ENCODE results near the gene KCNJ6. TPM values are rescaled to one million over a fixed set of nuclear protein-coding genes. Genes with fewer than 3 reads are reported as not detected.

Gene KCNJ6
- total and polyA plus RNA-seq, 8 donors = under 0.01 to 1.3 (median 0.29) TPM; not detected in 3

DNA sequence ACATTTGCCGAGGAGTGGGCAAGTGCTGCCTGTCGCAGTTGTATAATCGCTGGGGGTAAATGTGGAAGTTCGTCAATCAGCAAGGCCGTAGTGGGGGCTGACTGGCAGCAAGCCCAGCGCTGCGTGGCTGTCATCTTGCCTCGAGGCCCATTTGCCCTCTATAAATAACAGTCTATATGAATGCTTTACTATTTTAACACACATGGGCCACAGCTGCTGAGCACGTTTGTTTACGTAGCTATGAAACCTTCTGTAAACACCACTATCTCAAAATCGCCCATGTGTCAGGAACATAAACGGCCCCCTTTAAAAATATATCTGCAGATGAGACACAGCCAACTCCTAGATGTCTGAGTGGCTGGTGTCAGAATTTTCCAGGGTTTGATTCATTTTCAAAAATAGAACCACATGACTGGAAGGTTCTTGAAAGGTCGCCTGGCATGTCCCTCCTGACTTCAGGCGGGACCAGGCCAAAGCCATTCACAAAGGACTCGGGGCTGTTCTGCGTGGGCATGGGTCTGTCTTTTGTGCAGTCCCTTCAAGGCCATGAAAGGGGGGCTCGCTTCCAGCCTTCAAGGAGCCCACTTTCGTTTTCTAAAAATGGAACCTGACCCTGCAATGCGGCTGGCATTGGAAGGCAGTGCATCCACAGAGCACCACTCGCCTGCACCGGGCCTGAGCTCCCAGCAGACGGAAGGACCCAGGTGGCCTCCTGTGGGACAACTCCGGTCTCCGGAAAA lies 205.5 kb downstream of the KCNJ6 start:
- Histone ChIP-seq H3K4me3 (no peak overlapping the region), H3K9me3 (no peaks in the 10 kb centered on the region), H3K4me1 (peaks cover 0 to 11% (median 3%) of the 10 kb centered on the region in 4 donors), H3K27ac (no peak overlapping the region), H3K36me3 (no peaks in the 10 kb centered on the region), H3K27me3 (peaks cover 0 to 8% (median 0%) of the 10 kb centered on the region in 3 donors)
- intact Hi-C loops (cut with DNase I; ENCODE audit: low total_unique reads) = no loop called here
- TF ChIP-seq POLR2AphosphoS5 (IDR thresholded peaks at IDR 0.05) (no peak), EP300 (IDR thresholded peaks at IDR 0.05) (no peak), POLR2A (IDR thresholded peaks at IDR 0.05) (no peak)
- TF ChIP-seq, protein P1, sequence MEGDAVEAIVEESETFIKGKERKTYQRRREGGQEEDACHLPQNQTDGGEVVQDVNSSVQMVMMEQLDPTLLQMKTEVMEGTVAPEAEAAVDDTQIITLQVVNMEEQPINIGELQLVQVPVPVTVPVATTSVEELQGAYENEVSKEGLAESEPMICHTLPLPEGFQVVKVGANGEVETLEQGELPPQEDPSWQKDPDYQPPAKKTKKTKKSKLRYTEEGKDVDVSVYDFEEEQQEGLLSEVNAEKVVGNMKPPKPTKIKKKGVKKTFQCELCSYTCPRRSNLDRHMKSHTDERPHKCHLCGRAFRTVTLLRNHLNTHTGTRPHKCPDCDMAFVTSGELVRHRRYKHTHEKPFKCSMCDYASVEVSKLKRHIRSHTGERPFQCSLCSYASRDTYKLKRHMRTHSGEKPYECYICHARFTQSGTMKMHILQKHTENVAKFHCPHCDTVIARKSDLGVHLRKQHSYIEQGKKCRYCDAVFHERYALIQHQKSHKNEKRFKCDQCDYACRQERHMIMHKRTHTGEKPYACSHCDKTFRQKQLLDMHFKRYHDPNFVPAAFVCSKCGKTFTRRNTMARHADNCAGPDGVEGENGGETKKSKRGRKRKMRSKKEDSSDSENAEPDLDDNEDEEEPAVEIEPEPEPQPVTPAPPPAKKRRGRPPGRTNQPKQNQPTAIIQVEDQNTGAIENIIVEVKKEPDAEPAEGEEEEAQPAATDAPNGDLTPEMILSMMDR (IDR thresholded peaks at IDR 0.05) = no peak
- DNase-seq = peak in 1 of 2 donors; percentile 74
- 36 to 52% (median 48%) methylated on average over 18 to 24 of the region's 24 CpGs for WGBS, 5 donors

DNA sequence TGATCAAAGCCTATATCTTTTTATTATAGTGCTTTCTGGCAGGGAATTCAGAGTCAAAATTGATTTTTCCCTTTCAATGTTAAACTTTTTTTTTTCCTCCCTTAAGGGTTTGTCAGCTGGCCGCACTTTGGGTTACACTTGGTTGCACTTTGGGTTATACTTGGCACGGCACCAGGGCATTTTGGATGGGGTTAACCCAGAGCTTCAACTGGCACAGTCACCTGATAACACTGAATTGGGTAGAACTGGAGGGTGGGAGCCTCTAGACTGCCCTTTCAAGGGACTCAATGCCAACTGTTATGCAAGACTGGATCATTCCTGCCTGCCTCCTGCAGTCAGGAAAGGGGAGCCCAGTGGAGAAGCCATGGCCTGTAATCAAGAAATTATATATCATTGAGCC lies 211.5 kb downstream of the KCNJ6 start:
- H3K27me3 ChIP-seq = peaks cover 0 to 8% (median 0%) of the 10 kb centered on the region in 3 donors
- intact Hi-C loops (cut with DNase I; ENCODE audit: low total_unique reads) = no loop called here
- H3K36me3 ChIP-seq = no peaks in the 10 kb centered on the region
- TF ChIP-seq EP300 (IDR thresholded peaks at IDR 0.05) (no peak), POLR2A (IDR thresholded peaks at IDR 0.05) (no peak), POLR2AphosphoS5 (IDR thresholded peaks at IDR 0.05) (no peak)
- TF ChIP-seq, protein P1 (IDR thresholded peaks at IDR 0.05) = no peak
- H3K4me1 ChIP-seq = no peaks in the 10 kb centered on the region
- 51 to 73% (median 57%) methylated on average over 2 of the region's 2 CpGs for WGBS, 5 donors
- H3K4me3 ChIP-seq = no peak overlapping the region
- H3K9me3 ChIP-seq = no peaks in the 10 kb centered on the region
- H3K27ac ChIP-seq = no peak overlapping the region
- no peak for DNase-seq

DNA sequence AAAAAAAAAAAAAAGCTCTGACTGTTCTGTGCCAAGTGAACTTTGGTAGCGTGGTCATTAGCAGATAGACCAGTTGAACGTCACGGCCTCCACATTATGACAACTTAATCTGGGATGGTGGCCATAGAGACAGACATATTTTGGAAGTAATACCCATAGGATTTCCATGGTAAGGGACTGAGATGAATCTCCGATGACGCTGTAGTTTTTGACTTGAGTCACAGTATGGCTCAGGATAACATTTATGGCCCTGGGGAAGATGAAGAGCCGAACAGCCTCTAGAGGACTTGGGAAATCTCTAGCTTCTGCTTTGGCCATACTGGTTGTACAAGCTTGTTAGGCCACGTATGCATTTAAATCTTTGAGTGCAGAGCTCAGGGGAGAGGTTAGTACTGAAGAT lies 214.0 kb downstream of the KCNJ6 start:
- intact Hi-C loops (cut with DNase I; ENCODE audit: low total_unique reads) = no loop called here

GRCh38 chr21:37700641-37701202 lies 215.5 kb downstream of the KCNJ6 start:
- Histone ChIP-seq H3K27me3 (peaks cover 0 to 15% (median 4%) of the 10 kb centered on the region in 3 donors), H3K36me3 (no peaks in the 10 kb centered on the region), H3K27ac (no peak overlapping the region), H3K9me3 (no peaks in the 10 kb centered on the region), H3K4me3 (no peak overlapping the region), H3K4me1 (no peaks in the 10 kb centered on the region)
- TF ChIP-seq, protein P1 (IDR thresholded peaks at IDR 0.05) = peak in 4 of 7 experiments; percentile 26 to 46 (median 36)
- TF ChIP-seq EP300 (IDR thresholded peaks at IDR 0.05) = no peak
- 27 to 43% (median 40%) methylated on average over 6 of the region's 6 CpGs for WGBS, 5 donors
- intact Hi-C loops (cut with DNase I; ENCODE audit: low total_unique reads) = no loop called here
- peak in 1 of 2 donors; percentile 82 for DNase-seq

More for the DNA sequence above, 214.0 kb downstream of the KCNJ6 start:
- no peak overlapping the region for H3K27ac ChIP-seq
- 73 to 87% (median 78%) methylated on average over 7 of the region's 7 CpGs for WGBS, 5 donors
- no peaks in the 10 kb centered on the region for H3K4me1 ChIP-seq
- no peak overlapping the region for H3K4me3 ChIP-seq
- H3K27me3 ChIP-seq = peaks cover 0 to 11% (median 0%) of the 10 kb centered on the region in 3 donors
- no peaks in the 10 kb centered on the region for H3K36me3 ChIP-seq
- H3K9me3 ChIP-seq = no peaks in the 10 kb centered on the region
- DNase-seq = no peak
- TF ChIP-seq, protein P1 (IDR thresholded peaks at IDR 0.05) = no peak
- TF ChIP-seq POLR2A (IDR thresholded peaks at IDR 0.05) (no peak), EP300 (IDR thresholded peaks at IDR 0.05) (no peak), POLR2AphosphoS5 (IDR thresholded peaks at IDR 0.05) (no peak)
